DMS79 (cell line): ENCODE data around the gene ITCH.
"Not testable (repeated sequence)": the region's sequence is repeated elsewhere in the genome, so short reads cannot be mapped to it uniquely, and the experiment has no call there.

Experiments
- DNase-seq: peaks from one replicate; lab custom pipeline; 2025; lab: John Stamatoyannopoulos, UW

Gene ITCH

DNA sequence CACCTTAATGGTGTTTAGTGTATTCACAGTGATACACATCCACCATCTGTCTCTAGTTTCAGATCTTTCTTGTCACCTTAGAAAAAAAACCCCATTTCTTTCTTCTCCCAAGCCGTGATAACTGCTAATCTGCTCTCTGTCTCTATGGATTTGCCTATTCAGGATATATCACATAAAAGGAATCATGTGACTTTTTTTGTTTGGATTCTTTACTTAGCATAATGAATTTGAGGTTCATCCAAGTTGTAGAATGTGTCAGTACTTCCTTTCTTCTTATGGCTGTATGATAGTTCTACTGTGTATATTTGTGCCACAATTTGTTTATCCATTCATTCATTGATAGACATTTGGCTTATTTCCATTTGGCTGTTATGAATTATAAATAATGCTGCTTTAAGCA, 57.1 kb downstream of the ITCH start:
- DNase-seq, result no peak

DNA sequence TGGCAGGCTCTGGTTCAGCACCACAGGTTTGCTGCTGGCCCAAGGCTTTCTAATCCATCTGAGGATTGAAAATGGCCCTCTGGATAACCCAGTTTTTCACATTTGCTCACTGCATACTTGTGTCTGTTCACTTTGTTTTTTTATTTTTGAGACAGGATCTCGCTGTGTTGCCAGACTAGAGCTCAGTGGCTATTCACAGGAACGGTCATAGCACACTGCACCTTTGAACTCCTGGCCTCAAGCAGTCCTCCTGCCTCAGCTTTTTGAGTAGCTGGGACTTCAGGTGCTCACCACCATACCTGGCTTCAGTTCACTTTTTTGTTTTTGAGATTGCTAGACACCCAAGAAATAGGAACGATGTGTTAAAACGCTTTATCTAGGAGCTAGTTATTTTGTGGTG, 57.9 kb downstream of the ITCH start:
- no peak for DNase-seq

DNA sequence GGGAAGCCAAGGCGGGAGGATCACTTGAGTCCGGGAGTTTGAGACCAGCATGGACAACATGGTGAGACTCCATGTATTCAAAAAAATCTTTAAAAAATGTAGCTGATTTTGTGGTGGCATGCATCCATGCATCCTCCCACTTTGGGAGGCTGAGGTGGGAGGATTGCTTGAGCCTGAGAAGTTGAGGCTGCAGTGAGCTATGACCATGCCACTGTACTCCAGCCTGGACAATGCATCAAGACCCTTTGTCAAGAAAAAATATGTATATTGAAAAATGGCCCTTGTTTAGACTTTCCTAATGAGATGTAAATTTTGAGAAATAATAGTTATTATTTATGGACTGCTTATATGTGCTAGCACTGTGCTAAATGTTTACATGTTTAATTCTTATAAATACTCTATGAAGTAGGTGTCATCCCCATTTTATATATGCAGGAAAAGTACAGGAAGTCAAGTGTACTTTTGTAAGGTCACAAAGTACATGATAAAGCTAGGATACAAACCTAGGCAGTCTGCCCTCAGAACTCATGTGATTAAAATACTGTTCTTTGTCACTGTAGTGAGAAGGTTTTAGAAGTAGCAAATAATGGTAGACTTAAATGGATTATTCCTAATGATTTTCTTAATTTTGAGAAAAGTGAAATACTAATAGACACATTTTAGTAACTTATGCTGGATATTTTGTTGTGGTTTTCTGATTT, 58.8 kb downstream of the ITCH start:
- DNase-seq, result no peak

DNA sequence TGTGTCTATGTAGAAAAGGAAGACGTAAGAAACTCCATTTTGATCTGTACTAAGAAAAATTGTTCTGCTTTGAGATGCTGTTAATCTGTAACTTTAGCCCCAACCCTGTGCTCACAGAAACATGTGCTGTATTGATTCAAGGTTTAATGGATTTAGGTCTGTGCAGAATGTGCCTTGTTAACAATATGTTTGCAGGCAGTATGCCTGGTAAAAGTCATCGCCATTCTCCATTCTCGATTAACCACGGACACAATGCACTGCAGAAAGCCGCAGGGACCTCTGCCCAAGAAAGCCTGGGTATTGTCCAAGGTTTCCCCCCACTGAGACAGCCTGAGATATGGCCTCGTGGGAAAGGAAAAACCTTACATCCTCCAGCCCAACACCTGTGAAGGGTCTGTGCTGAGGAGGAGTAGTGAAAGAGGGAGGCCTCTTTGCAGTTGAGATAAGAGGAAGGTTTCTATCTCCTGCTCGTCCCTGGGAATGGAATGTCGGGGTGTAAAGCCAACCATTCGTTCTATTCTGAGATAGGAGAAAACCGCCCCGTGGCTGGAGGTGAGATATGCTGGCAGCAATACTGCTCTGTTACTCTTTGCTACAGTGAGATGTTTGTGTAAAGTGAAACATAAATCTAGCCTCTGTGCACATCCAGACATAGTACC, 62.1 kb downstream of the ITCH start:
- DNase-seq, result not testable (repeated sequence)

DNA sequence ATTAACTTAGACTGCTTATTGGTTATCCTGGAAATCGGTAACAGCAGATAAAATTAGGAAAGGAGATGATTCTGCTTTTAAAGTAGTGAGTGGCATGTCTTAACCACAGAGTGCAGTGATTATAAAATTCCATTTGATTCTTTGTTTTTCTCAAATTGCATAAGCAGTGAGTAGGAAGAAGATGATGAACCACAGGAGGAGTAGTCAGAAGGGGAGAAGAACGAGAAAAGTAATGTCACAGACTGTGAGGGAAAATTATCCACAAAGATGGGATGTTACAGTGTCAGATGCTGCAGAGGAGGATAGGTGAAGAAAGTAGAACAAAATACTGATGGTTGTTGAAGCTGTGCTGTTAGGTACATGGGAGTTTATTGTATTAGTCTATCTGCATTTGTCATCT, 63.0 kb downstream of the ITCH start:
- no peak for DNase-seq

DNA sequence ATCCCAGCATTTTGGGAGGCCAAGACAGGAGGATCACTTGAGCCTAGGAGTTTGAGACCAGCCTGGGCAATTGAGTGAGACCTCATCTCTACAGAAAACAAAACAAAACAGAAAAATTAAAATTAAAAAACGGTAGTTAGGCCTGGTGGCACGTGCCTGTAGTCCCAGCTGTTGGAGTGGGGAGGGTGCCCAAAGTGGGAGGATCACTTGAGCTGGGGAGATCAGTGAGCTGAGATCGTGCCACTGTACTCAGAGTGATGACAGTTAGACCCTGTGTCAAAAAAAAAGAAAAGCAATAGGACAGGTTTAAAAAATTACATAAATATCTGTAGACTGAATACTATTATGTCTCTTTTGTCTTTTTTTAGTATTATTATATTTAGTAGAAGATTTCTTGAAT, 64.3 kb downstream of the ITCH start:
- no peak for DNase-seq

DNA sequence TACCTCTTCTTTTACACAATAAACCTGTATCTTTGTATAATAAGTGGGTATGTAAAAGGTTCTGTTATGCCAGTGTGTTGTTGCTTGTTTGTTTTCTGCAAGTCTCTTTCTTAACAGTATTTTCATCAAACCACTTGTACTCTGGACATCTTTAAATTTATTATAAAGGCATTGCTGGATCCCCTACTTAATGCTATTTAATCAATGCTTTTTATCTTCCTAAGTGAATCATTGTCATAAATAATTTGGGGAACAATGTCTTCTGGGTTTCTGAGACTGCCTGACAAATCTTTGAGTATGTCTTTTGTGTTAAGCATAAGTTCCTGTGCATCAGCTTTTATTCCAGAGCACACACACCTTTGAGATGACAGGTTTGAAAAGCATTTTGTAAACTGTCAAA, 64.7 kb downstream of the ITCH start:
- DNase-seq, result no peak

DNA sequence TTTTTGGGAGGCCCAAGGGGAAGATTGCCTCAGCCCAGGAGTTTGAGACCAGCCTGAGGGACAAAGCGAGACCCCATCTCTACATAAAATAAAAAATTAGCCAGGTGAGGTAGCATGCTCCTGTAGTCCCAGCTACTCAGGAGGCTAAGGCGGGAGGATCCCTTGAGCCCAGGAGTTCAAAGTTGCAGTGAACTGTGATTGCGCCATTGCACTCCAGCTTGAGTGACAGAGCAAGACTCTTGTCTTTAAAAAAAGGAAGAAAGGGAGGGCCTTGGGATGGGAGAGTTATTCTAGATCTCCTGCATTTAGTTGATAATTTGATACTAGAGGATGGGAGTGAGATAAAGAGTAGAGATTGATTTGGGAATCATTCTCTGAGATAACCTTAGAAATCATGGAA, 68.1 kb downstream of the ITCH start:
- DNase-seq, result no peak

DNA sequence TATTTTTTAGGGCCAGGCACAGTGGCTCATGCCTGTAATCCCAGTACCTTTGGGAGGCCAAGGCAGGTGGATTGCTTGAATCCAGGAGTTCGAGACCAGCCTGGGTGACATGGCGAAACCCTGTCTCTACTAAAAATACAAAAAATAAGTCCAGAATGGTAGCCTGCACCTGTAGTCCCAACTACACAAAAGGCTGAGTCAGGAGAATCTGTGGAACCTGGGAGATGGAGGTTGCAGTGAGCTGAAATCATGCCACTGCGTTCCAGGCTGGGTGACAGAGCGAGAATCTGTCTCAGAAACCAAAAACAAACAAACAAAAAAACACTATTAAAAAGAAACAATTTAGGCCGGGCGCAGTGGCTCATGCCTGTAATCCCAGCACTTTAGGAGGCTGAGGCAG, 69.6 kb downstream of the ITCH start:
- DNase-seq, result not testable (repeated sequence)

DNA sequence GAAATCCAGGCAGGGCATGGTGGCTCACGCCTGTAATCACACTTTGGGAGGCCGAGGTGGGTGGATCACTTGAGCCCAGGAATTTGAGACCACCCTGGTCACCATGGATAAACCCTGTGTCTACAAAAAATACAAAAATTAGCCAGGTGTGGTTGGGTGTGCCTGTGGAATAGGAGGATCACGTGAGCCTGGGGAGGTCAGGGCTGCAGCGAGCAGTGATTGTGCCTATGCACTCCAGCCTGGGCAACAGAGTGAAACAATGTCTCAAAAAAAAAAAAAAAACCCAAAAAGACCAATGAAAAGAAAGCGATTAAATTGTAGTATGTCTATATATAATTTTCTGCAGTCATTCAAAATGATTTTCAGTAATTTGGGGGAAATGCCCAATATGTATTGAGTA, 70.3 kb downstream of the ITCH start:
- DNase-seq, result no peak

DNA sequence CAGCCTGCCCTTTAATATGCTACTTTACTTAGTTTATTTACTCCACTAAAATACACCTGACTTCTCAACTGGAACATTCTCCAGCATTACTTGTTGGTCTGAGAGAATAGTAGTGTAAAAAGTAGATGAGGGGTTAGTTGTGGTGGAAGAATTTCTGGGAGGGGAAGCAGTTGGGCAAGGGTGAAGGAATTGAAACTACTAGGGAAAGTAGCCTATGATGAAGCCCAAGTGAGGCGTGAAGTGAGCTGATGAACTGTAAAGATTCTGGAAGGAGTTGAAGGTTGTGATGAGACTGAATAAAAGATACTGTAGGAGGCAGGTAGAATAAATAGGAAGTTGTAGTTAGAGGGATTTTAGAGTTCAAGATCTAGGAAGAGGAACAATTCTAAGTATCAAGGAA, 72.5 kb downstream of the ITCH start:
- no peak for DNase-seq

DNA sequence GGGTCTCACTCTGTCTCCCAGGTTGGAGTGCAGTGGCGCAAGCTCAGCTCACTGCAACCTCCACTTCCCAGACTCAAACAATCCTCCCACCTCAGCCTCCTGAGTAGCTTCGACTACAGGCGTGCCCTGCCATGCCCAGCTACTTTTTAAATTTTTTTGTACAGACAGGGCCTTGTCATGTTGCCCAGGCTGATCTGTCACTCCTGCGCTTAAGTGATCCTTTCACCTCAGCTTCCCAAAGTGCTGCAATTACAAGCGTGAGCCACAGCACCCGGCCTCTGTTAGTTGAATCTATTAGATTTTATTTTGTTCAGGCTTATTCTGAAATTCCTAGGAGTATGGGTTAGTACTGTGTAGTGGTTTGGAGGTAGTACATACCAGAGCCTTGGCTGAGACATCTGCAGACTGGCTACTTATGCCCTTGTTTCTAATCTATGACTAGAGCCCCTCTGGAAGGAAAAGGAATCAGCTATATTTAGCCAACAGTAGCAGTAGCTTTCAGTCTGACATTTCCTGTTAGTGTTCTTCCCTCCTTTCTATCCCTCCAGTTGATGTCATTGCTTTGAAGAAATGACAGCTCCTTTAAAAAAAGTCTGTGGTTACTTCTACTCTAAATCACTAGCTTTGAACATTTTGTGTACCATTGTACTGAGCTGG, 74.4 kb downstream of the ITCH start:
- no peak for DNase-seq

DNA sequence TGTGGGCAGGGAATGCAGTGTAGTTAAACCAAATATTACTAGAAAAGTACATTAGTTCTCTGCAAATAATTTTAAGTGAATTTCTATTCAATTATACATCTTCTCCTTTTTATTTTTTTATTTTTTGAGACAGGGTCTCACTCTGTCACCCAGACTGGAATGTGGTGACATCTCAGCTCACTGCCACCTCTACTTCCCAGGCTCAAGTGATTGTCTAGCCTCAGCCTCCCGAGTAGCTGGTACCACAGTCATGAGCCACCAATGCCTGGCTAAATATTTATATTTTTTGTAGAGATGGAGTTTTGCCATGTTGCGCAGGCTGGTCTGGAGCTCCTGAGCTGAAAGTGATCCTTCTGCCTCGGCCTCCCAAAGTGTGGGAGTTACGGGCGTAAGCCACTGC, 76.1 kb downstream of the ITCH start:
- DNase-seq, result no peak

DNA sequence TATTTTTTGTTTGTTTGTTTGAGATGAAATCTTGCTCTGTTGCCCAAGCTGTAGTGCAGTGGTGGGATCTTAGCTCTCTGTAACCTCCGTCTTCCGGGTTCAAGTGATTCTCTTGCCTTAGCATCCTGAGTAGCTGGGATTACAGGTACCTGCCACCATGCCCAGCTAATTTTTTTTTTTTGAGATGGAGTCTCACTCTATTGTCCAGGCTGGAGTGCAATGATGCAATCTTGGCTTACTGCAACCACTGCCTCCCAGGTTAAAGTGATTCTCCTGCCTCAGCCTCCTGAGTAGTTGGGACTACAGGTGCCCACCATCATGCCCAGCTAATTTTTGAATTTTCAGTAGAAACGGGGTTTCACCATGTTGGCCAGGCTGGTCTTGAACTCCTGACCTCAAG, 78.3 kb downstream of the ITCH start:
- not testable (repeated sequence) for DNase-seq

DNA sequence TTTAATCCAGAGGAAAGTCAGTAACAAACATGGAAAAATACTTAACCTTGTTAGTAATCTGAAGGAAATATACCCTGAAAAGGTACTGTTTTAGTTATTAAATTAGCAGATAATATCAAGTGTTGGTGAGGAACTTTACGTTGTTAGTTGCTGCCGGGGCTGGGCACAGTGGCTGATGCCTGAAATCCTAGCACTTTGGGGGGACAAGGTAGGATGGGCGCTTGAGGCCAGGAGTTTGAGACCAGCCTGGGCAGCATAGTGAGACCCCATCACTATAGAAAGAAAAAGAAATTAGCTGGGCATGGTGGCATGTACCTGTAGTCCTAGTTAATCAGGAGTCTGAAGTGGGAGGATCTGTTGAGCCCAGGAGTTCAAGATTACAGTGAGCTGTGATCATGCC, 80.5 kb downstream of the ITCH start:
- no peak for DNase-seq

DNA sequence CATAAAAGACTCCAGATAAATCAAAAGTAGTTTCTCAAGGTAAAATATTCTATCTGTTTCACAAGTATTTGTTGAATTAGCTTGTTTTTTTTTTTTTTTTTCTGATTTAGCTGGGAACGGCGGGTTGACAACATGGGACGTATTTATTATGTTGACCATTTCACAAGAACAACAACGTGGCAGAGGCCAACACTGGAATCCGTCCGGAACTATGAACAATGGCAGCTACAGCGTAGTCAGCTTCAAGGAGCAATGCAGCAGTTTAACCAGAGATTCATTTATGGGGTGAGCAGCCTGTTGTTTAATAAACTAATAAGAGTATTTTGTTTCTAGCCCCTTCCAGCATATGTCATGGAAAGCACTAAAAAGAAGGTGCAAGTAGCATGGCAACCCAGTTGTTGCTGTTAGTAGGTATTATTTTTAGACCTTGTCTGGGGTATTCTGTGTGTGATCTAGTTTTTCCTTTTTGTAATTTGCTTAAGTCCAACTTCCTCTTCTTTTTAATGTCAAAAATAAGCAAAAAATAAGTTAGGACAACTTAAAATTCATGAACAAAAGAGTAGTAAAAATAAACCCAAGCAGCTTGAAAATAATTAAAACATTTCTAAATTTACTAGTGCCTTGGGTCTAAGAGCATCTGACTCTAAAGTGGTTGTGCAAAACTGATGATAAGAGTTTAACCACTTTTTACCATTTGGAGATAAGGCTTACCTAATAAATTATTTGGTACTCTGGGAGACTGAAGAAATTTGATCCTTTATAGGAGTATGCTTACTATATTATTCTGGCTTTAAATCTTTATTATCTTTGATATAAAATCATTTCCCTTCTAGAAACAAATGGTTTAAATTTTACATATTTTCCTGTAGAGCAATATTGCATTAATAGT, 82.3 kb downstream of the ITCH start:
- DNase-seq, result no peak

DNA sequence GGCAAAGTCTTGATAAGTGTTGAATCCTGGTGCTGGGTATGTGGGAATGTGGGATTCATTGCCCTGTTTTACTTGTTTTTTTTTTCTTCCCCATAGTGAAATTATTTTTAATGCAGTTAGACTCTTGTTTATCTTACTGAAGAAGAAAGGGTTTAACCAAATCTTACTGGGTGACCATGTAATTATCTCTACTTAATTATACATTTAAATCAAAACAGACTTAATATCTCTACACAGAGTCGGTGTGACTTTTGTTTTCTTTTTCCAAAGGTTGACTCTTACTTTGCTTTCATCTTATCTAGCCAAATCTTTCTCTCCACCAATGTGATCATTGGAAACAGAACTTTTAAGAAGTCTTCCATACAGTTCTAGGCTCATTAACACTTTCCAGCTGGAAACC, 85.4 kb downstream of the ITCH start:
- DNase-seq, result no peak

DNA sequence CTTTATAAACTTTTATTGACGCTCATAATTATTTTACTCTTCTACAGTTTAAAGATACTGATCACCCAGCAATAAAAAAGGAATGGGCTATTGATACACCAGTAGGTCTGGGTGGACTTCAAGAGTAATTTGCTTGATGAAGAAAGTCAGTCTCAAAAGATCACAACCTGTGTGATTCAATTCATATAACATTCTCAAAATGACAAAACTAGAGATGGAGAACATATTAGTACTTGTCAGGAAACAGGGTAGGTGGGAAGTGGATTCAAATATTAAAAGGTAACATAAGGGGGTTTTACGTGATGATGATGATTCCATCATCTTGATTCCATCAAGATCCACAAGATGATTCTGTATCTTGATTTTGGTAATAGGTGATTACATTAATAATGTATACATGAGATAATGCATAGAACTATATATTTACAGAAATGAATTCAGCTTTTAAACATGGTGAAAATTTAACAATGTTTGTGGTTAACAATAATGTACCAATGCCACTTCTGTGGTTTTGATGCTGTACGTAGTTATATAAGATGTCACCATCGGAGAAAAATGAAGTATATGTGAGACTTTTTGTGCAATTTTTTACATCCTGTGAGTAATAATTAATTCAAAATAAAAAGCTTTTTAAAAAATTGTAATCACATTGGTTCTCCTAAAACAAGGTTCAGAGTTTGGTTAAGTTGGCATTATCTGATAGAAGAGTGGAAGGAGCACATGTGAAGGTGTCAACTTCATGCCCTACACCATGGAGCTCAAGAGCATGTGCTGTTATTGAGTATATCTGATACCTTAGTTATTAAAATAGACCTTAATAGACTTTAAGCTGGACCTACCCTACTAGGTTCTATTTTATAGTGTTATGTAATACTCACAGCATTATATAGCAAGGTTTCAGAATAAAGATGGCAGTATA, 86.9 kb downstream of the ITCH start:
- DNase-seq, result no peak

DNA sequence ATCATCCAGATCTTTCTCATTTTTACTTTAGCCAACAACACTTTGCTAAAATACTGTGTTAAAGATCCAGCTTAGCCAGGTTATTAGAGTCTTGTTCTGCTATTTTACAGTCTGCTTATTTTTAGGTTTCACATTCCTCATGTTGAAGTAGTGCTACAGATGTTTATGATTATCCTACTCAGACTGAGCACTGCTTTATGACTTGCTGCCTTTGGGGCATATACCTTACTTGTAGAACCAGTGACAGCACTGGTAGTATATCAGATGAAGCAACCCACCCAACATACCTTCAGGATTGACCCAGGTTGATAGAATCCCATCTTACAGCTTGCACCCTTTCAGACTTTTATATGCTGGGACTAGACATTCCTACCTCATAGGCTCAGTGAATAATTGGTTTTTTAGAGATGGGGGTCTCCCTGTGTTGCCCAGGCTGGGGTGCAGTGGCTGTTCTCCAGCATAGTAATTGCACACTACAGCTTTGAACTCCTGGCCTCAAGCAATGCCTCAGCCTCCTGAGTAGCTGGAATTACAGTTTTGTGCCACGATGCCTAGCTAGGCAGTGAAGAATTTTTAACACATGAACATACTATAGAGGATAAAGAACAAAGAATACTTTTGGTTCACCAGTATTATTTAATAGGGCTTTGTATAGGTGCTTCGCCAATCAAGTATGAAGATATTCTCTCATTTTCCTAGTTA, 89.4 kb downstream of the ITCH start:
- DNase-seq, result no peak

DNA sequence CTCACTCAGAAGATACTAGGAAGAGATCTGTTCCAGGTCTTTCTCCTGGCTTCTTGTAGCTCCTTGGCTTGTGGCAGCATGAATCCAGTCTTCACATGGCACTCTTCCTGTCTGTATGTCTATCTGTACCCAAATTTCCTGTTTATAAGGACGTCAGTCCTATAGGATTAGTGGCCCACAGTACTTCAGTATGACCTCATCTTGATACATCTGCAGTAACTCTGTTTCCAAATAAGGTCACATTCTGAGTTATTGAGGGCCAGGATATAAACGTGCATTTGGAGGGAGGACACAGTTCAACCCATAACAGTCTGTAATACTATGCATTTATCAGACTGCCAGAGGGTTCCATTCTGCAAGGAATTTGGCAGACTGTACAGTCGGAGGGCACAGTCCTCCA, 95.6 kb downstream of the ITCH start:
- no peak for DNase-seq
